ENCODE measurements around the gene MTRFR.
"Not testable (repeated sequence)": the region's sequence is repeated elsewhere in the genome, so short reads cannot be mapped to it uniquely, and the experiment has no call there.

Gene MTRFR

GRCh38 chr12:123232807-123233504, at the start of gene MTRFR, which contains the start of gene MPHOSPH9:
Gene MTRFR (plus strand): TSS chr12:123233436. CDS start chr12:123253675, 20,239 bp downstream.
Gene MPHOSPH9 (minus strand): TSS chr12:123233141. CDS start chr12:123230364, 2,777 bp downstream.
- DNase-seq: peak; percentile 97

DNA sequence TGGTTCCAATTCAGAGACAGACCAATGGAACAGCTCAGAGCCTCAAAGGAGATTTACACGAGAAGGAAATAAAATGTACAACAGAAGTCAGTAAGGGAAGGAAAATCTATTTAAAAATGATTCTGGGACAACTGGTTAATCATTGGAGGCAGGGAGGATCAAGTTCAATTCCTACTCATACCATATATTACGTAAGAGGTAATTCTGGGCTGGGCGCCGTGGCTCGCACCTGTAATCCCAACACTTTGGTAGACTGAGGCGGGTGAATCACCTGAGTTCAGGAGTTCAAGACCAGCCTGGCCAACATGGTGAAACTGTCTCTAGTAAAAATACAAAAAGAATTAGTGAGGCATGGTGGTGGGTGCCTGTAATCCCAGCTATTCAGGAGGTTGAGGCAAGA, 45.6 kb upstream of the MTRFR start:
- DNase-seq: no peak

- DNase-seq: no peak
These were observed 33.3 kb upstream of the MTRFR start for GRCh38 chr12:123199936-123200335.

DNA sequence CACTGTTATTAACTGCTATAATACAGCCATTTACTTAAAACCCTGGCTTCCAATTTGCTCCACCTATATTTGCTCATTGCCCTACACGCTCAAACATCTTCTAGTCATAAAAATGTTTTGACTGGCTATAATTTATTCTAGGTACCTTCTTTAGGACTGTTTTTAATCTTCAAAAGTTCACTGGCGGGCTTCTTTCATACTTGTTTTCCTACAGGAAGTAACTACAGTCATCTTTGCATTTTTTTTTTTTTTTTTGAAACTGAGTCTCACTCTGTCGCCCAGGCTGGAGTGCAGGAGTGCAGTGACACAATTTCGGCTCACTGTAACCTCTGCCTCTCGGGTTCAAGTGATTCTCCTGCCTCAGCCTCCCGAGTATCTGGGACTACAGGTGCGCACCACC, 32.8 kb upstream of the MTRFR start:
- DNase-seq: no peak

DNA sequence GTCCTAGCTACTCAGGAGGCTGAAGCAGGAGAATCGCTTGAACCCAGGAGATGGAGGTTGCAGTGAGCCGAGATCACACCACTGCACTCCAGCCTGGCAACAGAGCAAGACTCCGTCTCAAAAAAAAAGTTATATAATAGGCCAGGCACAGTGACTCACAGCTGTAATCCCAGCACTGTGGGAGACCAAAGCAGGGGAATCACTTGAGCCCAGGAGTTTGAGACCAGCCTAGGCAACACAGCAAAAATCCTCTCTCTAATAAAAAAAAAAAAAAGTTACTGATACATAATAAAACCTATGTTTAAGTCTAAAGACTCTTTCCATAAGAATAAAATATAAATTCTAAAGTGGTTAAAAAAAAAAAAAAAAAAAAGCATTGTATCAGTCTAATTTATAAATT, 26.4 kb upstream of the MTRFR start:
- DNase-seq: not testable (repeated sequence)

DNA sequence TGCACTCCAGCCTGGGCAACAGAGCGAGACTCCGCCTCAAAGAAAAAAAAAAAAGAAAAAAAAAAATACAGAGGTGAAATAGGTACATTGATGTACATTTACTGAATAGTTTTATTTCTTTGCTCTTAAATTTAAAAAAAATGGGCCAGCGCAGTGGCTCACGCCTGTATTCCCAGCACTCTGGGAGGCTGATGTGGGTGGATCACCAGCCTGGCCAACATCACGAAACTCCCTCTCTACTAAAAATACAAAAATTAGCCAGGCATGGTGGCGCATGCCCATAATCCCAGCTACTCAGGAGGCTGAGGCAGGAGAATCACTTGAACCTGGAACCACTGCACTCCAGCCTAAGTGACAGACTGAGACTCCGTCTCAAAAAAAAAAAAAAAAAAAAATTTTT, 25.4 kb upstream of the MTRFR start:
- not testable (repeated sequence) for DNase-seq

DNA sequence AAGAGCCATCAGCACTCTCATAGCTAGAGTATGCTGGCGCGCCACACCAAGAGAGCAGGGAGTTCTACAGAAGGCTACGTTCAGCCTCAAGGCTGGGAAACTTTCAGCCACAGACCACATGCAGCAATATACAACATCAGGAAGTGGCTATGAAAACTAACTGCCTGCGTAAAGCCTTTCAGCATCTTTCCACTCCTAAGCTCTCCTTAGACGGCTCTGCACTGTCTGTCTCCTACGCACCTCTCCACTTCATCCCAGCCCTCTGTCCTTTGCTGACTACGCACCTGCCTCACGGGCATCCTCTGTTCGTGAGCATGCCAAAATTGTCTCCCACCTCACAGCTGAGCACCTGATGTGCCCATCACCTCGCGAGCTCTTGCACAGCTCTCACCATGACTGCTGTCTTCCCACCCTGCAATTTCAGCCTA, 10.0 kb upstream of the MTRFR start:
- no peak for DNase-seq

DNA sequence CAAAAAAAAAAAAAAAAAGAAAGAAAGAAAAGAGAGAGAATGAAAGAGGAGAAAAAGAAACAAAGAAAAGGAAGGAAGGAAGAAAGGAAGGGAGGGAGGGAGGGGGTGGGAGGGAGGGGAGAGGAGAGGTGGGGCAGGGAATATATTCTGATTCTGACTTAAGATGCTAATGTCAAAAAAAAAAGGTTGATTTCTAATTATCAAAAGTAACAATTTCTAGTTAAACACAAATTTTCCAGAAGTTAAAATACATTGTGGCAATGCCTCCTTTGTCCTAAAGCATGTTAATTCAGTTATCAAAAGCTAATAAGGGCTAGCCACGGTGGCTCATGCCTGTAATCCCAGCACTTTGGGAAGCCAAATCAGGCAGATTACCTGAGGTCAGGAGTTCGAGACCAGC, 7.8 kb upstream of the MTRFR start:
- no peak for DNase-seq

GRCh38 chr12:123227581-123228258, 5.5 kb upstream of the MTRFR start:
- DNase-seq: no peak

- no peak for DNase-seq
These were observed 4.2 kb upstream of the MTRFR start for GRCh38 chr12:123229051-123229450.

GRCh38 chr12:123231931-123232330, 1.3 kb upstream of the MTRFR start:
- no peak for DNase-seq

- DNase-seq: no peak
These were observed 797 bp upstream of the MTRFR start for GRCh38 chr12:123232472-123232806.

GRCh38 chr12:123233505-123234308, 471 bp downstream of the MTRFR start:
- DNase-seq: no peak

- peak; percentile 35 for DNase-seq
These were observed 4.6 kb downstream of the MTRFR start for GRCh38 chr12:123237646-123238329.

GRCh38 chr12:123238330-123238682, 5.1 kb downstream of the MTRFR start:
- DNase-seq: no peak

GRCh38 chr12:123238961-123239360, 5.7 kb downstream of the MTRFR start:
- DNase-seq: no peak

DNA sequence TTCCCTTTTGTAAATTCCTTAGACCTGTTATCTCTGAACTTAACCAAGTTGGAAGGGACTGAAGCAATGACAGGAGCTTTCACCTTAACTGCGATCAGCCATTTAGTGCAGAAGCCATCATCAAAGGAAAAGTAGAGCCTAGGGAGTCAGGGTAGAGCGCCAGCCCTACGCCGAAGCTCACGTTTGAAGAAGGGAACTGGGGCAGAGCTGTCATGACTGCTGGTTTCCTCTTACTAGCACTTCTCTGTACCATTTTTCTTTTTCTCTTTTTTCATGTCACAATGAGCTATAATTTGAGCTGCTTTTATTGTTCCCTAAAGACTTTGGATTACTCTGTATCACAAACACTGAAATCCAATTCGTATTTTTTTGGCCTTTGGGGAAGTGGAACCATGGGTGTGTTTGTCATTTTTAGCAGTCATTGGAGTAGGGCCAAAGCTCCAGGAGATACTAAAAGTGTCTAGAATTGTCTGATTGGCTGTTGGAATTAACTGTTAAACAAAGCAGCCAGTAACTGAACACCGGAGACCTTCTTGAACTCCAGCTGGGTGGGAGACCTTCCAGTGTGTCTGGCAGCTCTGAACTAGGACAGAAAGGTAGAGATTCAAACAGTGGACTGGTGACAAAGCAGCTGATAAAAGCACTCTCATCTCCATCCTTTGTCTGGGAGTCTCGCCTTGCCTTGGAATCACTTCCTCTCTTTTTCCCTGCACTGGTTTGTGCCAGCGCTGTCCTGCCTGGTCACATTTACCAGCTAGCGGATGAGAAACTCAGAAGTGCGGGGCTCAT, 9.1 kb downstream of the MTRFR start:
- DNase-seq: no peak

- no peak for DNase-seq
These were observed 10.5 kb downstream of the MTRFR start for GRCh38 chr12:123243671-123244262.

DNA sequence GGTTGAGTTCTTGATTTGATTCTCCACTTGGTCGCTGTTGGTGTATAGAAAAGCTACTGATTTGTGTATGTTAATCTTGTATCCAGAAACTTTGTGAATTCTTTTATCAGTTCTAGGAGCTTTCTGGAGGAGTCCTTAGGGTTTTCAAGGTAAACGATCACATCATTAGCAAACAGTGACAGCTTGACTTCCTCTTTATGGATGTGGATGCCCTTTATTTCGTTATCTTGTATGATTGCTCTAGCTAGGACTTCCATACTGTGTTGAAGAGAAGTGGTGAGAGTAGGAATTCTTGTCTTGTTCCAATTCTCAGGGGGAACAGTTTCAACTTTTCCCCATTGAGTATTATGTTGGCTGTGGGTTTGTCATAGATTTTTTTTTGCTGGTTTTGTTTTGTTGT, 12.4 kb downstream of the MTRFR start:
- no peak for DNase-seq

GRCh38 chr12:123248129-123248528, 14.9 kb downstream of the MTRFR start:
- DNase-seq: not testable (repeated sequence)

GRCh38 chr12:123248996-123249741, 15.9 kb downstream of the MTRFR start:
- DNase-seq: not testable (repeated sequence)

All from NCI-H1048 (cell line).